H9 (cell line): ENCODE measurements around the gene EXOC1L. TPM values are rescaled to one million over a fixed set of nuclear protein-coding genes. Genes with fewer than 3 reads are reported as not detected.

Experiments used
- DNase-seq: peaks from one replicate; pipeline ENCODE4 v3.0.0-alpha.2; 2017
- H2AFZ ChIP-seq: one replicate; pipeline ENCODE4 v1.6.1; 2013; ENCODE audit warnings: mild to moderate bottlenecking, low read length, control low read depth, moderate library complexity
- H2AK5ac ChIP-seq: 2 replicates; pipeline ENCODE4 v1.6.1; 2013; ENCODE audit warnings: low read length, control low read depth, mixed read lengths; ENCODE audit not compliant: insufficient read length
- H2BK120ac ChIP-seq: one replicate; pipeline ENCODE4 v1.6.1; 2013; ENCODE audit warnings: low read depth, mild to moderate bottlenecking, low read length, control low read depth, inconsistent platforms; ENCODE audit not compliant: poor library complexity, severe bottlenecking
- H2BK12ac ChIP-seq: 2 replicates; pipeline ENCODE4 v1.6.1; 2013; ENCODE audit warnings: low read length, control low read depth, mixed read lengths, low read depth; ENCODE audit not compliant: insufficient read length
- H2BK15ac ChIP-seq: 2 replicates; pipeline ENCODE4 v1.6.1; 2013; ENCODE audit warnings: low read depth, low read length, control low read depth
- H2BK20ac ChIP-seq: one replicate; pipeline ENCODE4 v1.6.1; 2013; ENCODE audit warnings: low read depth, mild to moderate bottlenecking, low read length, control low read depth, inconsistent platforms; ENCODE audit not compliant: poor library complexity, severe bottlenecking
- H2BK5ac ChIP-seq: 2 replicates; pipeline ENCODE4 v1.6.1; 2013; ENCODE audit warnings: low read length, control low read depth, mixed read lengths; ENCODE audit not compliant: insufficient read length
- H3K14ac ChIP-seq: 2 replicates; pipeline ENCODE4 v1.6.1; 2013; ENCODE audit warnings: low read length, control low read depth; ENCODE audit not compliant: insufficient read depth
- H3K18ac ChIP-seq: 2 replicates; pipeline ENCODE4 v1.6.1; 2013; ENCODE audit warnings: low read depth, mild to moderate bottlenecking, mixed read lengths, low read length, control low read depth; ENCODE audit not compliant: insufficient read length
- H3K23ac ChIP-seq: 2 replicates; pipeline ENCODE4 v1.6.1; 2013; ENCODE audit warnings: low read length, control low read depth, mixed read lengths, low read depth; ENCODE audit not compliant: insufficient read length
- H3K23me2 ChIP-seq: 2 replicates; pipeline ENCODE4 v1.6.1; 2013; ENCODE audit warnings: low read depth, mild to moderate bottlenecking, mixed read lengths, low read length, control low read depth; ENCODE audit not compliant: insufficient read length, poor library complexity, severe bottlenecking
- H3K27ac ChIP-seq: 2 replicates; pipeline ENCODE4 v1.5.1; 2013; ENCODE audit warnings: low read length, control low read depth, mixed read lengths, low read depth; ENCODE audit not compliant: insufficient read length
- H3K27me3 ChIP-seq: 2 replicates; pipeline ENCODE4 v1.6.1; 2013; ENCODE audit warnings: low read length, control low read depth, inconsistent platforms; ENCODE audit not compliant: insufficient read depth
- H3K4ac ChIP-seq: 2 replicates; pipeline ENCODE4 v1.6.1; 2013; ENCODE audit warnings: low read depth, mild to moderate bottlenecking, control low read depth, inconsistent platforms, low read length, moderate library complexity
- H3K4me1 ChIP-seq: 2 replicates; pipeline ENCODE4 v1.6.1; 2013; ENCODE audit warnings: low read length, control low read depth, inconsistent platforms; ENCODE audit not compliant: insufficient read depth
- H3K4me2 ChIP-seq: 2 replicates; pipeline ENCODE4 v1.6.1; 2013; ENCODE audit warnings: low read length, control low read depth, mixed read lengths; ENCODE audit not compliant: insufficient read length, insufficient read depth
- H3K56ac ChIP-seq: 2 replicates; pipeline ENCODE4 v1.6.1; 2013; ENCODE audit warnings: low read depth, mild to moderate bottlenecking, mixed read lengths, low read length, control low read depth; ENCODE audit not compliant: insufficient read length
- H3K79me1 ChIP-seq: 2 replicates; pipeline ENCODE4 v1.6.1; 2013; ENCODE audit warnings: low read depth, mild to moderate bottlenecking, moderate library complexity, low read length, control low read depth, inconsistent platforms; ENCODE audit not compliant: insufficient read depth, poor library complexity, severe bottlenecking
- H3K79me2 ChIP-seq: 2 replicates; pipeline ENCODE4 v1.6.1; 2013; ENCODE audit warnings: low read length, control low read depth, inconsistent platforms; ENCODE audit not compliant: insufficient read depth
- H3K9ac ChIP-seq: 2 replicates; pipeline ENCODE4 v1.6.1; 2013; ENCODE audit warnings: low read length, control low read depth, mixed read lengths; ENCODE audit not compliant: insufficient read length; ENCODE audit errors: extremely low read depth
- H3K9me3 ChIP-seq: one replicate; pipeline ENCODE4 v1.6.1; 2013; ENCODE audit warnings: low read depth, low read length, inconsistent platforms; ENCODE audit not compliant: control insufficient read depth
- H3T11ph ChIP-seq: one replicate; pipeline ENCODE4 v1.6.1; 2013; ENCODE audit warnings: mild to moderate bottlenecking, low read length, control low read depth, inconsistent platforms
- H4K20me1 ChIP-seq: one replicate; pipeline ENCODE4 v1.6.1; 2013; ENCODE audit not compliant: control insufficient read depth, insufficient read length, insufficient read depth
- H4K5ac ChIP-seq: 2 replicates; pipeline ENCODE4 v1.6.1; 2013; ENCODE audit warnings: low read depth, mild to moderate bottlenecking, mixed read lengths, low read length, control low read depth; ENCODE audit not compliant: insufficient read length
- H4K8ac ChIP-seq: replicated peaks from 2 replicates; pipeline ENCODE4 v1.6.1; 2013; ENCODE audit warnings: low read length, control low read depth, mixed read lengths, low read depth; ENCODE audit not compliant: insufficient read length
- H4K91ac ChIP-seq: 2 replicates; pipeline ENCODE4 v1.6.1; 2013; ENCODE audit warnings: low read depth, mild to moderate bottlenecking, moderate library complexity, mixed read lengths, low read length, control low read depth; ENCODE audit not compliant: insufficient read length
- H3K27ac Mint-ChIP-seq, 3 experiments: 2 replicates in 2 of 3; 3 replicates in 1 of 3; pipeline ENCODE4 v1.8.0; 2020 to 2021; ENCODE audit warnings: mixed read lengths in 3 of 3, mild to moderate bottlenecking in 1 of 3, moderate library complexity in 1 of 3
- H3K27me3 Mint-ChIP-seq: 2 replicates; pipeline ENCODE4 v1.8.0; 2021; ENCODE audit warnings: low read depth, mild to moderate bottlenecking, moderate library complexity, mixed read lengths
- H3K36me3 Mint-ChIP-seq, 3 experiments: 2 replicates in 2 of 3; 3 replicates in 1 of 3; pipeline ENCODE4 v1.8.0; 2020 to 2021; ENCODE audit warnings: low read depth in 3 of 3, mixed read lengths in 3 of 3; ENCODE audit not compliant: insufficient read depth in 1 of 3
- H3K4me1 Mint-ChIP-seq, 2 experiments: 2 replicates each; pipeline ENCODE4 v1.8.0; 2020; ENCODE audit warnings: mixed read lengths in 2 of 2
- H3K4me3 Mint-ChIP-seq, 2 experiments: 2 replicates in 1 of 2; 3 replicates in 1 of 2; pipeline ENCODE4 v1.8.0; 2020 to 2021; ENCODE audit warnings: mild to moderate bottlenecking in 2 of 2, mixed read lengths in 2 of 2, moderate library complexity in 1 of 2
- H3K9me3 Mint-ChIP-seq, 2 experiments: 2 replicates in 1 of 2; 3 replicates in 1 of 2; pipeline ENCODE4 v1.8.0; 2020; ENCODE audit warnings: mild to moderate bottlenecking in 2 of 2, mixed read lengths in 2 of 2, moderate library complexity in 1 of 2
- WGBS: extraction: QIAGEN DNeasy Blood & Tissue Kit; methylation state at CpG from one replicate; pipeline ENCODE4 v1.1.7; 2013; ENCODE audit warnings: missing lambda C conversion rate, low lambda C conversion rate, mixed read lengths; ENCODE audit not compliant: insufficient read length; ENCODE audit errors: extremely low coverage; 5-methylcytosine and 5-hydroxymethylcytosine counted together
- total RNA-seq: library from RNA; stranded (reverse); gene quantifications from 2 replicates; pipeline ENCODE4 v1.2.1, GENCODE V29; 2021
- TF ChIP-seq, protein P1 (sequence below): fragments of 200-600 bp; sonication (generic); conservative IDR thresholded peaks from 3 replicates; pipeline ENCODE4 v1.8.0; 2021; ENCODE audit warnings: antibody characterized with exemption, mild to moderate bottlenecking

Gene EXOC1L
- total RNA-seq, 1 experiment from 2014 or later, result not detected

- Histone ChIP-seq H4K8ac (no peak overlapping the region), H3K79me2 (no peaks in the 10 kb centered on the region), H4K5ac (no peak overlapping the region), H4K20me1 (no peaks in the 10 kb centered on the region), H3K4me2 (no peak overlapping the region), H3K27me3 (no peaks in the 10 kb centered on the region), H3K4ac (no peak overlapping the region), H2BK5ac (no peak overlapping the region), H2AFZ (no peak overlapping the region), H3K23me2 (no peaks in the 10 kb centered on the region), H3K4me1 (no peaks in the 10 kb centered on the region; the same call in 1 of the 2 replicates), H3K18ac (no peak overlapping the region), H3K79me1 (no peaks in the 10 kb centered on the region), H3K9ac (no peak overlapping the region), H2BK12ac (no peak overlapping the region), H2AK5ac (no peak overlapping the region), H3T11ph (no peak overlapping the region), H2BK15ac (no peak overlapping the region), H3K14ac (no peak overlapping the region), H3K23ac (no peak overlapping the region), H3K27ac (no peak overlapping the region), H2BK20ac (no peak overlapping the region), H3K56ac (no peak overlapping the region), H2BK120ac (no peak overlapping the region), H4K91ac (no peak overlapping the region), H3K9me3 (no peaks in the 10 kb centered on the region)
- no peaks in the 10 kb centered on the region for H3K36me3 Mint-ChIP-seq
- no peak overlapping the region for H3K27ac Mint-ChIP-seq
- DNase-seq, result no peak
- TF ChIP-seq, protein P1, sequence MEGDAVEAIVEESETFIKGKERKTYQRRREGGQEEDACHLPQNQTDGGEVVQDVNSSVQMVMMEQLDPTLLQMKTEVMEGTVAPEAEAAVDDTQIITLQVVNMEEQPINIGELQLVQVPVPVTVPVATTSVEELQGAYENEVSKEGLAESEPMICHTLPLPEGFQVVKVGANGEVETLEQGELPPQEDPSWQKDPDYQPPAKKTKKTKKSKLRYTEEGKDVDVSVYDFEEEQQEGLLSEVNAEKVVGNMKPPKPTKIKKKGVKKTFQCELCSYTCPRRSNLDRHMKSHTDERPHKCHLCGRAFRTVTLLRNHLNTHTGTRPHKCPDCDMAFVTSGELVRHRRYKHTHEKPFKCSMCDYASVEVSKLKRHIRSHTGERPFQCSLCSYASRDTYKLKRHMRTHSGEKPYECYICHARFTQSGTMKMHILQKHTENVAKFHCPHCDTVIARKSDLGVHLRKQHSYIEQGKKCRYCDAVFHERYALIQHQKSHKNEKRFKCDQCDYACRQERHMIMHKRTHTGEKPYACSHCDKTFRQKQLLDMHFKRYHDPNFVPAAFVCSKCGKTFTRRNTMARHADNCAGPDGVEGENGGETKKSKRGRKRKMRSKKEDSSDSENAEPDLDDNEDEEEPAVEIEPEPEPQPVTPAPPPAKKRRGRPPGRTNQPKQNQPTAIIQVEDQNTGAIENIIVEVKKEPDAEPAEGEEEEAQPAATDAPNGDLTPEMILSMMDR, result no peak
- H3K4me1 Mint-ChIP-seq, result peaks cover 9 to 12% of the 10 kb centered on the region in 2 experiments
- no peak overlapping the region for H3K4me3 Mint-ChIP-seq
- no peaks in the 10 kb centered on the region for H3K9me3 Mint-ChIP-seq
- no CpG with 5 or more reads among the region's 3 CpGs for WGBS
- peaks cover 1% of the 10 kb centered on the region; the same call in 1 of the 2 replicates for H3K27me3 Mint-ChIP-seq
These were observed 1.9 kb upstream of the EXOC1L start for GRCh38 chr4:55817691-55818090.
